Measurements from ENCODE around the gene CABLES2.

DNA sequence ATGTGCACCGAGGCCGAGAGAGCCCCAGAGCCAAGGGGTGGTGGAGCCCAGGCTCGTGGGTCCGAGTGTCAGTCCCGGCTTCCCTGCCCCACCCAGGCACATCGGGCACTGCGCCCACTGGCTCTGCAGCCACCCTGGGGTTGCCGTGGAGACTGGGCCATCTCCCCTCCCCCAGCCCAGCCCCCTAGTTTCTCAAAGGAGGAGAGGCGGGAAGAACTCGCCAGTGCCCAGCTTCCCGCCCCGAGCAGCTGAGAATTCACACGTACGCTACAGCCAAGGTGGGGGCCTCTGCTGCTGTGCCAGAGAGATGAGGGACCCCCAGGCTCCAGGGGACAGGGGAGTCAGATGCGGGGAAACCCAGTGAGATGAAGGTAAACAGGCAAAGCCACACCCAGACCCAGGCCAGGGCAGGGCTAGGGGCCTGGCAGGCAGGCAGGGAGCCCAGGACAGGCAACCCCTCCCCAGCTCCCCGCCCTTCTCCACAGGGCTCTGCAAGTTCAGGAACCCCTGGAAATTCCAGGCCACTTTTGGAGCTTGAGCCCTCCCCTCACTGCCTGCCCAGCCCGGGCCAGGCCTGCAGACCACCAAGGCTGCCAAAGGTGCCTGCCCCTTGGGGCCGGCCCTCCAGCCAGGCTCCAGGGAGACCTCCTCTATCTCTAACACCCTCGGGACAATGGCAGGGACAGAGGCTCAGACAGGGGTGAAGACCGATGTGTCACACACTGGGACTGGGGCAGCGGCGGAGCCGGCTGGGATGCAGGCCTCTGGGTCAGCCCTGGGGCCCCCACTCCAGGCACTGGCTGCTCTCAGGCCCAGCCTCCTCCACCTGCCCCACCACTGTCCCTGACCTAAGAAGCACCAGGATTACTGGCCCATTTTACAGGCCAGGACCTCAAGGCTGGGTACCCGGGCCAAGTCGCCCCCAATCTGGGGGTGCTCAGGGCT lies 46.0 kb downstream of the CABLES2 start:
- TF ChIP-seq POLR2A (IDR thresholded peaks at IDR 0.05; ENCODE audit: low read depth, low read length) (no peak), POLR2AphosphoS5 (IDR thresholded peaks at IDR 0.05; ENCODE audit: low read depth, low read length) (no peak)

All from GM12892 (cell line).